Fibroblast of lung (primary cell): ENCODE results near the gene TTC33. TPM values are rescaled to one million over a fixed set of nuclear protein-coding genes. Genes with fewer than 3 reads are reported as not detected.
A peak's percentile ranks its signal among the peaks of the same experiment; 100 is the strongest.

Source experiments
- DNase-seq, 2 donors: peaks; one replicate each; pipeline versions ENCODE4 v3.0.0 to v3.0.0-alpha.2; 2010; ENCODE audit warnings: low read depth in 2 of 2
- H2AFZ ChIP-seq: 2 replicates; pipeline ENCODE4 v1.5.1; 2012; ENCODE audit warnings: low read length, control low read depth, inconsistent platforms
- H3K27ac ChIP-seq: 2 replicates; pipeline ENCODE4 v1.5.1; 2011; ENCODE audit warnings: low read length, control low read depth; ENCODE audit not compliant: insufficient read depth
- H3K27me3 ChIP-seq: 2 replicates; pipeline ENCODE4 v1.5.1; 2011; ENCODE audit warnings: mild to moderate bottlenecking, low read length; ENCODE audit not compliant: control insufficient read depth, insufficient read depth
- H3K36me3 ChIP-seq: 2 replicates; pipeline ENCODE4 v1.5.1; 2011; ENCODE audit warnings: low read length; ENCODE audit not compliant: control insufficient read depth, insufficient read depth
- H3K4me1 ChIP-seq: 2 replicates; pipeline ENCODE4 v1.5.1; 2011; ENCODE audit warnings: low read length; ENCODE audit not compliant: control insufficient read depth, insufficient read depth; ENCODE audit errors: extremely low read depth
- H3K4me2 ChIP-seq: 2 replicates; pipeline ENCODE4 v1.5.1; 2011; ENCODE audit warnings: low read length, control low read depth; ENCODE audit not compliant: insufficient read depth; ENCODE audit errors: extremely low read depth
- H3K4me3 ChIP-seq, 4 experiments: fragments of 200-600 bp in 1 of 4; sonication (generic) in 1 of 4; replicated peaks in 1 of 4; 2 replicates each; pipeline ENCODE4 v1.5.1; 2011 to 2016; ENCODE audit warnings: low read length in 4 of 4, low read depth in 3 of 4, mild to moderate bottlenecking in 3 of 4, control low read depth in 2 of 4, inconsistent platforms in 1 of 4, mixed read lengths in 1 of 4; ENCODE audit not compliant: insufficient read depth in 1 of 4; ENCODE audit errors: control extremely low read depth in 1 of 4
- H3K79me2 ChIP-seq: 2 replicates; pipeline ENCODE4 v1.5.1; 2012; ENCODE audit warnings: mild to moderate bottlenecking, low read length, inconsistent platforms; ENCODE audit not compliant: control insufficient read depth, insufficient read depth
- H3K9ac ChIP-seq: 2 replicates; pipeline ENCODE4 v1.5.1; 2011; ENCODE audit warnings: mild to moderate bottlenecking, low read length, control low read depth; ENCODE audit not compliant: insufficient read depth
- H3K9me3 ChIP-seq: 2 replicates; pipeline ENCODE4 v1.5.1; 2012; ENCODE audit warnings: low read depth, low read length; ENCODE audit not compliant: control insufficient read depth, insufficient read depth
- H4K20me1 ChIP-seq: 2 replicates; pipeline ENCODE4 v1.5.1; 2011; ENCODE audit warnings: low read length; ENCODE audit not compliant: control insufficient read depth, insufficient read depth; ENCODE audit errors: extremely low read depth
- EZH2 ChIP-seq: IDR thresholded peaks from 2 replicates; pipeline ENCODE4 v1.5.1; 2012; ENCODE audit warnings: low read length, control low read depth, mild to moderate bottlenecking; ENCODE audit errors: missing control alignments
- polyA plus RNA-seq, 2 donors: library from polyadenylated mRNA; depleted of rRNA in 1 of 2; stranded (reverse) in 1 of 2; unstranded in 1 of 2; fragments of >200 nt; gene quantifications; 2 replicates each; pipeline ENCODE4 v1.2.1, GENCODE V29; 2011 to 2012; ENCODE audit warnings: missing spikeins in 1 of 2
- total RNA-seq: library from RNA; depleted of rRNA; stranded (reverse); fragments of >200 nt; gene quantifications from 2 replicates; pipeline ENCODE4 v1.2.1, GENCODE V29; 2014
- TF ChIP-seq, protein P1 (sequence below), 2 donors: IDR thresholded peaks in 1 of 2; conservative IDR thresholded peaks in 1 of 2; 1 replicate in 1 of 2; 2 replicates in 1 of 2; pipeline ENCODE4 v1.5.1; 2011 to 2012; ENCODE audit warnings: low read length in 2 of 2, control low read depth in 1 of 2, inconsistent platforms in 1 of 2, low read depth in 1 of 2, mild to moderate bottlenecking in 1 of 2

The TTC33 gene
- total and polyA plus RNA-seq, 2 donors (not counting 1 experiment from before 2014, with no cell fraction given) = 8.7 to 16.3 TPM

DNA sequence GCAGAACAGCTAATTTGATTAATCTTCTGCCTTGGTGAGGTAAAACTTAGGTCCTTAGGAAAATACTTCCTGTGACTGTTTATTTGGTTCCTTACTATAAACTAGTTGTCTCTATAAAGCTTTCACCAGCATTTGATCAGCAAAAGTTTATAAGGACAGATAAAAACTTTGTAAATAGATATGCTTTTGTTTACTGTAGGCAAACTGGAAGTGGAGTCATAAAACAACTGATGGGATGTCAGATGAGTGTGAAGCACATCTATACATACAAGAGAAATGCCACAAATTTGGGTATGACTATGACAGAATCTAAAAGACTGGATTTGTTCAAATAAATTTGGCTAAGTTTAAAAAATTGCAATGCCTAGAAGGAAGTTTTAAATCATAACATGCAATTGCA, 70.6 kb downstream of the TTC33 start:
- TF ChIP-seq, protein P1, sequence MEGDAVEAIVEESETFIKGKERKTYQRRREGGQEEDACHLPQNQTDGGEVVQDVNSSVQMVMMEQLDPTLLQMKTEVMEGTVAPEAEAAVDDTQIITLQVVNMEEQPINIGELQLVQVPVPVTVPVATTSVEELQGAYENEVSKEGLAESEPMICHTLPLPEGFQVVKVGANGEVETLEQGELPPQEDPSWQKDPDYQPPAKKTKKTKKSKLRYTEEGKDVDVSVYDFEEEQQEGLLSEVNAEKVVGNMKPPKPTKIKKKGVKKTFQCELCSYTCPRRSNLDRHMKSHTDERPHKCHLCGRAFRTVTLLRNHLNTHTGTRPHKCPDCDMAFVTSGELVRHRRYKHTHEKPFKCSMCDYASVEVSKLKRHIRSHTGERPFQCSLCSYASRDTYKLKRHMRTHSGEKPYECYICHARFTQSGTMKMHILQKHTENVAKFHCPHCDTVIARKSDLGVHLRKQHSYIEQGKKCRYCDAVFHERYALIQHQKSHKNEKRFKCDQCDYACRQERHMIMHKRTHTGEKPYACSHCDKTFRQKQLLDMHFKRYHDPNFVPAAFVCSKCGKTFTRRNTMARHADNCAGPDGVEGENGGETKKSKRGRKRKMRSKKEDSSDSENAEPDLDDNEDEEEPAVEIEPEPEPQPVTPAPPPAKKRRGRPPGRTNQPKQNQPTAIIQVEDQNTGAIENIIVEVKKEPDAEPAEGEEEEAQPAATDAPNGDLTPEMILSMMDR (conservative IDR thresholded peaks at IDR 0.05 in 1 of 2, IDR thresholded peaks at IDR 0.05 in 1 of 2; ENCODE audit: low read depth in 1 of 2, low read length in 2 of 2) = no peak
- no peak for TF ChIP-seq EZH2
- H3K4me2 ChIP-seq = peak overlapping the region; percentile 19
- H3K79me2 ChIP-seq = peaks cover 57% of the 10 kb centered on the region
- H3K4me1 ChIP-seq = peaks cover 3% of the 10 kb centered on the region
- H3K27me3 ChIP-seq = no peaks in the 10 kb centered on the region
- no peak overlapping the region for H3K9ac ChIP-seq
- no peak overlapping the region for H3K27ac ChIP-seq
- no peaks in the 10 kb centered on the region for H3K9me3 ChIP-seq
- H3K36me3 ChIP-seq = no peaks in the 10 kb centered on the region
- peak overlapping the region in 3 of 4 experiments; percentile 40 to 84 (median 83) for H3K4me3 ChIP-seq
- H4K20me1 ChIP-seq = no peaks in the 10 kb centered on the region
- DNase-seq = no peak
- no peak overlapping the region for H2AFZ ChIP-seq

GRCh38 chr5:40683305-40683704, 72.5 kb downstream of the TTC33 start:
- peaks cover 58% of the 10 kb centered on the region for H3K79me2 ChIP-seq
- no peak for DNase-seq
- peaks cover 2% of the 10 kb centered on the region for H3K4me1 ChIP-seq
- no peaks in the 10 kb centered on the region for H3K9me3 ChIP-seq
- no peak overlapping the region for H3K9ac ChIP-seq
- H3K4me3 ChIP-seq = peak overlapping the region; percentile 79 to 95 (median 84)
- peak overlapping the region; percentile 94 for H3K4me2 ChIP-seq
- no peak overlapping the region for H3K27ac ChIP-seq
- H3K27me3 ChIP-seq = no peaks in the 10 kb centered on the region
- no peaks in the 10 kb centered on the region for H4K20me1 ChIP-seq
- no peak overlapping the region for H2AFZ ChIP-seq
- TF ChIP-seq, protein P1 (conservative IDR thresholded peaks at IDR 0.05 in 1 of 2, IDR thresholded peaks at IDR 0.05 in 1 of 2; ENCODE audit: low read depth in 1 of 2, low read length in 2 of 2) = no peak
- TF ChIP-seq EZH2 = no peak
- no peaks in the 10 kb centered on the region for H3K36me3 ChIP-seq

DNA sequence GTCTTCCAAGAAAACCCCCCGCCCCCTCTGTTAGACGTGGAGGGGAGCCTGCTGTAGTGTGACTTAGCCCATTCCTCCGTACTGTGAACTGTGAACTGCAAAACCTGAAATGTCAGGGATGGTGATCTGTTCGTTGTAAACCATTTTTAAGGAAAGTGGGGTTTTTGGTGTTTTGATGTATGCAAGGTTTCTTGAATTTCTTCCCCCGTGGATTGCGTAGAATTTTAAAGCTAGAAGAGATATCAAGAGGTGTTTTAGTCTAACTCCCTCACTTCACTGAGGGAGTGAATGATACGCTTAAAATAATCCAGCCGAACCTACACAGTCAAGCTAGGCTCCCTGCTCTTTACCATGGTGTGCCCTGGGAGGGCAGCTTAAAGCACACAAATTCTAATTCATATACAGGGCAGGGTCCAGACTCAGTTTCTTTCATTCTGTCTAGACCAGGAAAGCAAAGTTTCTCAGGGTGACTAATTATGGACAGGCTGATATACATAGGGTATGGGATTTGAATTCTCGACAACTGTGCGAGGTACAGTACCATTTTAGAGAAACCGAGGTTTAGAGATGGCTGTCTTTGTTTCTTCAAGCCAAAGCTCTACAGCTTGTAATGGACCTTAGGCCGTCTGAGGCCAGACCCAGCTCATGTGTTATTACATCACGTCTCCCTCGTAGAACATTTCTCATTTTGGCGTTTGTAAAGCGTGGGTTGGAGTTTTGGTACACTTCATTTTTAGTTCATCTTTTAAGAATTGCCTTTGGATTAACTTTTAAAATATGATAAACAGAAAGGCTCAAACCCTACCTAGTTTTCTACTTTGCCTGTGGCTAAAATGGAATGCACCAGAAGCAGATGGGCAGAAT, 73.4 kb downstream of the TTC33 start:
- H4K20me1 ChIP-seq = no peaks in the 10 kb centered on the region
- peak in 1 of 2 donors; percentile 70 for DNase-seq
- peaks cover 57% of the 10 kb centered on the region for H3K79me2 ChIP-seq
- H3K27me3 ChIP-seq = no peaks in the 10 kb centered on the region
- TF ChIP-seq, protein P1 (conservative IDR thresholded peaks at IDR 0.05 in 1 of 2, IDR thresholded peaks at IDR 0.05 in 1 of 2; ENCODE audit: low read depth in 1 of 2, low read length in 2 of 2) = no peak
- TF ChIP-seq EZH2 = no peak
- peak overlapping the region; percentile 24 for H3K27ac ChIP-seq
- H3K4me2 ChIP-seq = peak overlapping the region; percentile 94
- H3K9me3 ChIP-seq = no peaks in the 10 kb centered on the region
- H3K36me3 ChIP-seq = no peaks in the 10 kb centered on the region
- peak overlapping the region; percentile 79 to 95 (median 84) for H3K4me3 ChIP-seq
- peaks cover 2% of the 10 kb centered on the region for H3K4me1 ChIP-seq
- no peak overlapping the region for H3K9ac ChIP-seq
- H2AFZ ChIP-seq = no peak overlapping the region
